A673 (cell line): ENCODE measurements around the gene CARD9. TPM values are rescaled to one million over a fixed set of nuclear protein-coding genes. Genes with fewer than 3 reads are reported as not detected.

Experiments used
- BruUV-seq: library from RNA; stranded (reverse); fragments of 400-500 nt; replicated peaks from 2 replicates; lab custom pipeline; 2021; lab: Mats Ljungman, UMichigan
- CTCF ChIA-PET: fragments of 300-600 bp; sonication (Branson Sonifier 250); formaldehyde crosslinking; loops from one replicate; lab custom pipeline; 2022; ENCODE audit warnings: antibody characterized with exemption; lab: Charles Lee
- POLR2A ChIA-PET: fragments of 300-600 bp; sonication (Branson Sonifier 250); formaldehyde crosslinking; loops from one replicate; lab custom pipeline; 2022; ENCODE audit warnings: antibody characterized with exemption; ENCODE audit not compliant: low non-redundant PET; lab: Charles Lee
- DNase-seq: peaks from one replicate; pipeline ENCODE4 v3.0.0-alpha.2; 2015; ENCODE audit warnings: low spot score
- H3K27ac ChIP-seq: fragments of 200-600 bp; sonication (generic); 2 replicates; pipeline ENCODE4 v1.5.1; 2016; ENCODE audit warnings: mixed run types, low read depth, mild to moderate bottlenecking, mixed read lengths, antibody characterized with exemption, low read length; ENCODE audit not compliant: poor library complexity, severe bottlenecking
- H3K27me3 ChIP-seq: fragments of 200-600 bp; sonication (generic); replicated peaks from 2 replicates; pipeline ENCODE4 v1.6.1; 2017; ENCODE audit warnings: mixed run types, low read depth, mild to moderate bottlenecking, mixed read lengths, antibody characterized with exemption, low read length; ENCODE audit not compliant: insufficient read depth, poor library complexity
- H3K36me3 ChIP-seq: fragments of 200-600 bp; sonication (generic); 2 replicates; pipeline ENCODE4 v1.6.1; 2016; ENCODE audit warnings: mixed run types, mild to moderate bottlenecking, mixed read lengths, antibody characterized with exemption, low read length; ENCODE audit not compliant: insufficient read depth, poor library complexity, severe bottlenecking
- H3K4me1 ChIP-seq: fragments of 200-600 bp; sonication (generic); 2 replicates; pipeline ENCODE4 v1.6.1; 2017; ENCODE audit warnings: mixed run types, mild to moderate bottlenecking, mixed read lengths, antibody characterized with exemption, low read length; ENCODE audit not compliant: insufficient read depth, poor library complexity, severe bottlenecking
- H3K4me3 ChIP-seq: fragments of 200-600 bp; sonication (generic); 2 replicates; pipeline ENCODE4 v1.5.1; 2016; ENCODE audit warnings: low read depth, mixed run types, mild to moderate bottlenecking, mixed read lengths, low read length; ENCODE audit not compliant: poor library complexity, severe bottlenecking
- H3K9me3 ChIP-seq: fragments of 200-600 bp; sonication (generic); 2 replicates; pipeline ENCODE4 v1.6.1; 2016; ENCODE audit warnings: mixed run types, low read depth, mild to moderate bottlenecking, mixed read lengths, antibody characterized with exemption, low read length; ENCODE audit not compliant: poor library complexity, severe bottlenecking
- EZH2 ChIP-seq: fragments of 200-600 bp; sonication (generic); IDR thresholded peaks from 2 replicates; pipeline ENCODE4 v1.6.1; 2017; ENCODE audit warnings: borderline replicate concordance, low read depth, mild to moderate bottlenecking, mixed read lengths, antibody characterized with exemption, low read length; ENCODE audit not compliant: poor library complexity, severe bottlenecking
- intact Hi-C: fragments of 100-400 bp; cut with micrococcal nuclease; formaldehyde crosslinking; loops from one replicate; pipeline ENCODE4 v1.10.0; 2022; ENCODE audit not compliant: unreplicated experiment
- total RNA-seq: library from RNA; stranded (reverse); gene quantifications from 2 replicates; pipeline ENCODE4 v1.2.3, GENCODE V29; 2021
- TF ChIP-seq, protein P1 (sequence below): fragments of 300-800, 200-600 bp; sonication (generic); conservative IDR thresholded peaks from 2 replicates; pipeline ENCODE4 v1.5.1; 2017; ENCODE audit warnings: low read depth, mild to moderate bottlenecking, antibody characterized with exemption, low read length, moderate library complexity, mixed read lengths

Gene CARD9
- total RNA-seq, 1 experiment from 2014 or later = 5.4 TPM

DNA sequence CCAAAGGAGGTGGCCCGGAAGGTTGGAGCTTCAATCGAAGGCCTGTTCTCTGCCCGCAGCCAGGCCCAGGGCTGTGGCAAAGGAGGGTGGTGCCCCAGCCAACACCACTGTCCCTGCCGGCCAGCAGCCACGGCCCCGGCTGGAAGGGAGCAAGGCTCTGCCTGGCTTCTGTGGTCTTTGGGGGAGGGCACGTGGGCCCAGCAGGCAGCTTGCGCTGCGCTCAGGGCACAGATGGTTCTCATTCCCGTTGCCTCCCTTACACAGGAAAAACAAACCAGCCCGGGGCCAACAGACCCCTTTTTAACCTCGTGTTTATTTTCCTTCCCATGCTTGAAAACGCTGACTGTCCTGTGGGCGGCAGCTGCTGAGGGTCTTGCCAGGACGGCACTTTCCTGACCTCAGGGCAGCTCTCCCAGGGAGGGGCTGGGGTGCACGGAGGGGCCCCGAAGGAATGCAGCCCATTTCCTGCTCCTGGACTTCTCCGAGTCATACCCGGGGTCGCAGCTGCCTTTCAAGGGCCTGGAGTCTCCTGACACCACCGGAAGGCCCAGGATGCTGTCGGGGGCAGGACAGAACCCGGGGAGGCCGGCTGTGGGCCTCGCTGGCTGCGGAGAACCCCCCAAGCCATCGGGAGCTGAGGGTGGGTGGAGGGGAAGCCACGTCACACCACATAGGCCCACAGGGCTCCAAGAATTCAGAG, 47.3 kb downstream of the CARD9 start:
- peaks cover 25% of the 10 kb centered on the region for H3K4me1 ChIP-seq
- DNase-seq = no peak
- ChIA-PET CTCF (no interaction called here), POLR2A (no interaction called here)
- intact Hi-C loops = no loop called here
- H3K36me3 ChIP-seq = no peaks in the 10 kb centered on the region
- no peak for TF ChIP-seq EZH2
- TF ChIP-seq, protein P1, sequence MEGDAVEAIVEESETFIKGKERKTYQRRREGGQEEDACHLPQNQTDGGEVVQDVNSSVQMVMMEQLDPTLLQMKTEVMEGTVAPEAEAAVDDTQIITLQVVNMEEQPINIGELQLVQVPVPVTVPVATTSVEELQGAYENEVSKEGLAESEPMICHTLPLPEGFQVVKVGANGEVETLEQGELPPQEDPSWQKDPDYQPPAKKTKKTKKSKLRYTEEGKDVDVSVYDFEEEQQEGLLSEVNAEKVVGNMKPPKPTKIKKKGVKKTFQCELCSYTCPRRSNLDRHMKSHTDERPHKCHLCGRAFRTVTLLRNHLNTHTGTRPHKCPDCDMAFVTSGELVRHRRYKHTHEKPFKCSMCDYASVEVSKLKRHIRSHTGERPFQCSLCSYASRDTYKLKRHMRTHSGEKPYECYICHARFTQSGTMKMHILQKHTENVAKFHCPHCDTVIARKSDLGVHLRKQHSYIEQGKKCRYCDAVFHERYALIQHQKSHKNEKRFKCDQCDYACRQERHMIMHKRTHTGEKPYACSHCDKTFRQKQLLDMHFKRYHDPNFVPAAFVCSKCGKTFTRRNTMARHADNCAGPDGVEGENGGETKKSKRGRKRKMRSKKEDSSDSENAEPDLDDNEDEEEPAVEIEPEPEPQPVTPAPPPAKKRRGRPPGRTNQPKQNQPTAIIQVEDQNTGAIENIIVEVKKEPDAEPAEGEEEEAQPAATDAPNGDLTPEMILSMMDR = no peak
- H3K27me3 ChIP-seq = no peaks in the 10 kb centered on the region
- no peaks in the 10 kb centered on the region for H3K9me3 ChIP-seq
- peak overlapping the region; percentile 71 for H3K27ac ChIP-seq
- BruUV-seq = no TSS peak
- H3K4me3 ChIP-seq = no peak overlapping the region

DNA sequence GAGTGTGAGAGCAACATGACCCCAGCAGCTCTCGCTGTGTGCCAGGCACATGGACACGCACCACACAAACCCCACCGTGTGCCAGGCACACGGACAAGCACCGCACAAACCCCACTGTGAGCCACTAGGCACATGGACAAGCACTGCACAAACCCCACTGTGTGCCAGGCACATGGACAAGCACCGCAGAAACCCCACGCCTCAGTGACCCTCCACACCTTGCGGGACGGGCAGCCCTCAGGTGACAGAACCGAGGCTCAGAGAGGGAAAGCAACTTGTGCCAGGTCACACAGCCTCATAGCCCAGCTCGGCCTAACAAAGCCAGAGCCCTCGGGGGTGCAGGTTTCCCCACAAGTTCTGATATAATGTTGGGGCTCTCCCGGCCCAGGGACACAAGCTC, 48.1 kb downstream of the CARD9 start:
- Histone ChIP-seq H3K4me1 (peaks cover 25% of the 10 kb centered on the region), H3K27ac (no peak overlapping the region), H3K36me3 (no peaks in the 10 kb centered on the region), H3K9me3 (peaks cover 4% of the 10 kb centered on the region), H3K4me3 (no peak overlapping the region), H3K27me3 (no peaks in the 10 kb centered on the region)
- TF ChIP-seq EZH2 = no peak
- TF ChIP-seq, protein P1 = no peak
- ChIA-PET POLR2A (no interaction called here), CTCF (no interaction called here)
- no TSS peak for BruUV-seq
- intact Hi-C loops = no loop called here
- DNase-seq = no peak

DNA sequence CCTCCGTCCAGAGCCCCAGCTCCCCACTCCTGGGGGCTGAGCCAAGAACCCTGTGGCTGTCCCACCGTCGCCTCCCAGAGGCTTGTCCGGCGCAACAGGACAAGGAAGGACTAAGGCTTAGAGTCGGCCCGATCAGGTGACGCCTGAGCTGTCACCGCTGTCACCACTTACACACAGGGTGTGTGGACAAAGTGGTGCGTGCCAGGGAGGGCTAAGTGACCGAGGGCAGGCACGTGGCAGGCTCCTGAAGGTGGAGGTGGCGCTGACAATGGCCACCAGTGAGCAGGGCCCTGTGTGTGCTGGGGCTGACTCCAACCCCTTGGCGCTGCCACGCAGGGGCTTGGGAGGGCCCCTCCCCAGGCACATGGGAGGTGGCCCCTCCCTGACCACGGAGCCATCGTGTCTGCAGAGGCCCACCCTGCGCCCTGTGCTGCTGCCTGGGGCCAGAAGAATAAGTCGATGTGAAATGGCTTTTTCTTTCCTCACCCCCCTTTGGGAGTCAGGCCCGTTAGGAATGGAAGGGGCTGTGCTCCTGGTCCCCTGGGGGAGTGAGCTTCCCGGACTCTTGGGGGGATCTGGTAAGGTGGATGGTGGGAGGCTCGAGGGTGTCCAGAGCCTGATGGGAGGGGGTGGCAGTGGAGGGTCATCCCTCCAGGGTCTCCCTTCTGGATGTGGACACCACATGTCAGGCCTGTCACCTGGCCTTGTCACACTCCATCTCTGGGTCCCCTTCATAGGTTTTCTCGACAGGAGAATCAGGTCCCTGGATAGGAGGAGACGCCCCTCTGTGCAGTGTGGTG, 48.8 kb downstream of the CARD9 start:
- Histone ChIP-seq H3K4me1 (peaks cover 25% of the 10 kb centered on the region), H3K27me3 (no peaks in the 10 kb centered on the region), H3K9me3 (peaks cover 4% of the 10 kb centered on the region), H3K36me3 (no peaks in the 10 kb centered on the region), H3K27ac (no peak overlapping the region), H3K4me3 (no peak overlapping the region)
- ChIA-PET CTCF (no interaction called here), POLR2A (interaction anchor here (0.6 kb wide), 1 partner anchor 112 kb away, joined by 6 read pairs; no protein-coding TSS in a partner anchor)
- intact Hi-C loops = no loop called here
- DNase-seq = no peak
- BruUV-seq = no TSS peak
- no peak for TF ChIP-seq EZH2
- TF ChIP-seq, protein P1 = no peak
